ENCODE data around the gene DPAGT1. TPM values are rescaled to one million over a fixed set of nuclear protein-coding genes. Genes with fewer than 3 reads are reported as not detected.

DPAGT1 gene
- total RNA-seq, 1 donor, result 22.1 TPM

GRCh38 chr11:119121811-119122124 is 20.1 kb upstream of the DPAGT1 start:
- Histone ChIP-seq H4K20me1 (ENCODE audit: insufficient read depth, low read length) (peaks cover 11% of the 10 kb centered on the region), H3K4me1 (ENCODE audit: insufficient read depth, low read length) (peaks cover 17% of the 10 kb centered on the region), H3K36me3 (ENCODE audit: insufficient read depth, low read length) (peaks cover 17% of the 10 kb centered on the region), H3K4me2 (ENCODE audit: insufficient read depth, low read length) (peak overlapping the region; percentile 99), H3K9me3 (ENCODE audit: low read depth, low read length) (no peaks in the 10 kb centered on the region), H3K4me3 (ENCODE audit: insufficient read depth, low read length) (peak overlapping the region; percentile 91), H2AFZ (ENCODE audit: low read length) (peak overlapping the region; percentile 96), H3K79me2 (ENCODE audit: insufficient read depth, low read length) (peaks cover 32% of the 10 kb centered on the region), H3K27ac (ENCODE audit: low read depth, low read length) (peak overlapping the region; percentile 60), H3K27me3 (ENCODE audit: insufficient read depth, low read length) (no peaks in the 10 kb centered on the region)
- TF ChIP-seq CTCF (IDR thresholded peaks at IDR 0.05; ENCODE audit: extremely low read depth, low read depth, low read length), result no peak
- DNase-seq (ENCODE audit: insufficient read length, low spot score, missing footprints), result no peak

GRCh38 chr11:119121008-119121810 is 19.6 kb upstream of the DPAGT1 start, which contains the start of gene HINFP:
TSS of gene HINFP (plus strand) at chr11:119121580. CDS start at chr11:119126945, 5,365 bp downstream.
- Histone ChIP-seq H3K9me3 (ENCODE audit: low read depth, low read length) (no peaks in the 10 kb centered on the region), H3K79me2 (ENCODE audit: insufficient read depth, low read length) (peaks cover 28% of the 10 kb centered on the region), H3K36me3 (ENCODE audit: insufficient read depth, low read length) (peaks cover 19% of the 10 kb centered on the region), H2AFZ (ENCODE audit: low read length) (peak within 1 kb of the TSS; percentile 96), H4K20me1 (ENCODE audit: insufficient read depth, low read length) (peaks cover 11% of the 10 kb centered on the region), H3K4me2 (ENCODE audit: insufficient read depth, low read length) (peak within 1 kb of the TSS; percentile 99), H3K4me3 (ENCODE audit: insufficient read depth, low read length) (peak within 1 kb of the TSS; percentile 91), H3K4me1 (ENCODE audit: insufficient read depth, low read length) (peaks cover 17% of the 10 kb centered on the region), H3K27me3 (ENCODE audit: insufficient read depth, low read length) (no peaks in the 10 kb centered on the region), H3K27ac (ENCODE audit: low read depth, low read length) (peak within 1 kb of the TSS; percentile 68)
- no peak for TF ChIP-seq CTCF (IDR thresholded peaks at IDR 0.05; ENCODE audit: extremely low read depth, low read depth, low read length)
- DNase-seq (ENCODE audit: insufficient read length, low spot score, missing footprints), result peak; percentile 99

- no peak for TF ChIP-seq CTCF (IDR thresholded peaks at IDR 0.05; ENCODE audit: extremely low read depth, low read depth, low read length)
Measured at GRCh38 chr11:119120639-119121007, 19.0 kb upstream of the DPAGT1 start.

GRCh38 chr11:119118946-119119345 is 17.3 kb upstream of the DPAGT1 start:
- Histone ChIP-seq H3K4me1 (ENCODE audit: insufficient read depth, low read length) (peaks cover 17% of the 10 kb centered on the region), H4K20me1 (ENCODE audit: insufficient read depth, low read length) (peaks cover 11% of the 10 kb centered on the region), H3K79me2 (ENCODE audit: insufficient read depth, low read length) (peaks cover 23% of the 10 kb centered on the region), H2AFZ (ENCODE audit: low read length) (no peak overlapping the region), H3K4me3 (ENCODE audit: insufficient read depth, low read length) (no peak overlapping the region), H3K27me3 (ENCODE audit: insufficient read depth, low read length) (no peaks in the 10 kb centered on the region), H3K36me3 (ENCODE audit: insufficient read depth, low read length) (peaks cover 25% of the 10 kb centered on the region), H3K4me2 (ENCODE audit: insufficient read depth, low read length) (no peak overlapping the region), H3K27ac (ENCODE audit: low read depth, low read length) (no peak overlapping the region), H3K9me3 (ENCODE audit: low read depth, low read length) (no peaks in the 10 kb centered on the region)
- DNase-seq (ENCODE audit: insufficient read length, low spot score, missing footprints), result peak; percentile 49
- TF ChIP-seq CTCF (IDR thresholded peaks at IDR 0.05; ENCODE audit: extremely low read depth, low read depth, low read length), result no peak

More at GRCh38 chr11:119120639-119121007, 19.0 kb upstream of the DPAGT1 start:
- H3K36me3 ChIP-seq (ENCODE audit: insufficient read depth, low read length), result peaks cover 19% of the 10 kb centered on the region
- no peaks in the 10 kb centered on the region for H3K9me3 ChIP-seq (ENCODE audit: low read depth, low read length)
- H4K20me1 ChIP-seq (ENCODE audit: insufficient read depth, low read length), result peaks cover 11% of the 10 kb centered on the region
- H2AFZ ChIP-seq (ENCODE audit: low read length), result peak overlapping the region; percentile 91
- H3K4me2 ChIP-seq (ENCODE audit: insufficient read depth, low read length), result peak overlapping the region; percentile 99
- H3K27me3 ChIP-seq (ENCODE audit: insufficient read depth, low read length), result no peaks in the 10 kb centered on the region
- H3K4me3 ChIP-seq (ENCODE audit: insufficient read depth, low read length), result peak overlapping the region; percentile 91
- H3K4me1 ChIP-seq (ENCODE audit: insufficient read depth, low read length), result peaks cover 17% of the 10 kb centered on the region
- H3K79me2 ChIP-seq (ENCODE audit: insufficient read depth, low read length), result peaks cover 28% of the 10 kb centered on the region
- H3K27ac ChIP-seq (ENCODE audit: low read depth, low read length), result peak overlapping the region; percentile 68
- DNase-seq (ENCODE audit: insufficient read length, low spot score, missing footprints), result peak; percentile 82
